Heart right ventricle (tissue), 16 donors: ENCODE results near the gene NIP7. TPM values are rescaled to one million over a fixed set of nuclear protein-coding genes. Genes with fewer than 3 reads are reported as not detected.
"Not testable (repeated sequence)": the region's sequence is repeated elsewhere in the genome, so short reads cannot be mapped to it uniquely, and the experiment has no call there.

Source experiments
- ATAC-seq, 8 donors: fragments of 200-7000 bp; cut with Tn5 transposase; one replicate each; pipeline ENCODE4 v1.9.1; 2020; ENCODE audit warnings: mild to moderate bottlenecking in 8 of 8, moderate library complexity in 8 of 8, moderate number of reproducible peaks in 1 of 8
- DNase-seq, 2 donors: peaks; one replicate each; pipeline ENCODE4 v3.0.0-alpha.2; 2020
- H3K27ac ChIP-seq, 10 donors: fragments of 200-600 bp; sonication (generic) in 2 of 10; one replicate each; pipeline versions ENCODE4 v1.5.0 to v1.8.0; 2020 to 2022; ENCODE audit warnings: mild to moderate bottlenecking in 3 of 10
- H3K27me3 ChIP-seq, 7 donors: fragments of 200-600 bp; one replicate each; pipeline ENCODE4 v1.8.0; 2021 to 2022; ENCODE audit warnings: mild to moderate bottlenecking in 2 of 7
- H3K36me3 ChIP-seq, 9 donors: fragments of 200-600 bp; sonication (generic) in 1 of 9; one replicate each; pipeline versions ENCODE4 v1.5.0 to v1.8.0; 2020 to 2022; ENCODE audit warnings: mild to moderate bottlenecking in 2 of 9
- H3K4me1 ChIP-seq, 9 donors: fragments of 200-600 bp; sonication (generic) in 1 of 9; one replicate each; pipeline versions ENCODE4 v1.5.0 to v1.8.0; 2020 to 2022; ENCODE audit warnings: mild to moderate bottlenecking in 4 of 9
- H3K4me3 ChIP-seq, 10 donors: fragments of 200-600 bp; sonication (generic) in 2 of 10; one replicate each; pipeline versions ENCODE4 v1.5.0 to v1.8.0; 2020 to 2022; ENCODE audit warnings: mild to moderate bottlenecking in 7 of 10, moderate library complexity in 2 of 10
- H3K9me3 ChIP-seq, 11 donors: fragments of 200-600 bp in 10 of 11; sonication (generic) in 2 of 11; one replicate each; pipeline versions ENCODE4 v1.5.0 to v1.8.0; 2013 to 2022; ENCODE audit warnings: mild to moderate bottlenecking in 2 of 11, control low read depth in 1 of 11, moderate library complexity in 1 of 11
- WGBS, 2 donors: extraction: QIAGEN DNeasy Blood & Tissue Kit; methylation state at CpG; one replicate each; pipeline ENCODE4 v1.1.7; 2013; ENCODE audit warnings: inconsistent platforms in 1 of 2; 5-methylcytosine and 5-hydroxymethylcytosine counted together
- intact Hi-C, 10 donors: fragments of 100-400 bp; cut with DNase I; formaldehyde crosslinking; loops; one replicate each; pipeline versions ENCODE4 v1.11.1 to v1.14.2; 2022
- polyA plus RNA-seq, 2 donors: library from polyadenylated mRNA; stranded (reverse); fragments of 200-250 nt; gene quantifications; one replicate each; pipeline ENCODE4 v1.2.3, GENCODE V29; 2013
- total RNA-seq, 10 donors: library from RNA; stranded (reverse); fragmentation: NEBNext Ultra II Directional in 3 of 10; extraction: Animal tissue kit (Norgen Biotek cat#: 25700) in 3 of 10; gene quantifications; one replicate each; pipeline versions ENCODE4 v1.2.1 to v1.2.4, GENCODE V29; 2021 to 2023
- TF ChIP-seq, protein P1 (sequence below), 9 donors: fragments of 200-600 bp; sonication (generic) in 2 of 9; IDR thresholded peaks; one replicate each; pipeline versions ENCODE4 v1.5.0 to v1.8.0; 2021 to 2022; ENCODE audit warnings: antibody characterized with exemption in 9 of 9, mild to moderate bottlenecking in 5 of 9, moderate library complexity in 1 of 9
- donor health status: Arrhythmogenic right ventricular cardiomyopathy.
- donor health status: ischemic (EF 13 %, LVEDD 7.1; RV severe dilation, severe dysfunction).
- donor health status: healthy with polysubstance abuse.
- donor health status: DM: no; HTN: yes; CAD: no.
- donor health status: DM: no; HTN: no; CAD: no.
- donor health status: ischemic (EF 25% LVEDD 6.9; RV normal size, moderate dysfunction).
- donor health status: ischemic (EF 25% LVEDD 5.7; RV mildly dilated, moderate dysfunction).
- donor health status: healthy.
- donor health status: DM: yes; HTN: yes; CAD: no.
- donor health status: Ischemic cardiomyopathy.
- donor health status: ischemic (EF 35%, LVEDD 5.7; RV mildly dilated, moderate dysfunction).
- donor health status: nonischemic (EF 11% LVEDD 7.7; RV severe dilation, severe dysfunction).
- donor health status: DM: yes; HTN: yes; CAD: no.
- donor health status: PGD.
- donor health status: ischemic (EF 29% LVEDD 5.4; RV normal size, mild dysfunction).
- donor health status: nonischemic (EF 23%, LVEDD 6.1; RV moderate dilation, normal function).

The NIP7 gene
- total and polyA plus RNA-seq, 12 donors: 6.1 to 15.8 (median 8.0) TPM

DNA sequence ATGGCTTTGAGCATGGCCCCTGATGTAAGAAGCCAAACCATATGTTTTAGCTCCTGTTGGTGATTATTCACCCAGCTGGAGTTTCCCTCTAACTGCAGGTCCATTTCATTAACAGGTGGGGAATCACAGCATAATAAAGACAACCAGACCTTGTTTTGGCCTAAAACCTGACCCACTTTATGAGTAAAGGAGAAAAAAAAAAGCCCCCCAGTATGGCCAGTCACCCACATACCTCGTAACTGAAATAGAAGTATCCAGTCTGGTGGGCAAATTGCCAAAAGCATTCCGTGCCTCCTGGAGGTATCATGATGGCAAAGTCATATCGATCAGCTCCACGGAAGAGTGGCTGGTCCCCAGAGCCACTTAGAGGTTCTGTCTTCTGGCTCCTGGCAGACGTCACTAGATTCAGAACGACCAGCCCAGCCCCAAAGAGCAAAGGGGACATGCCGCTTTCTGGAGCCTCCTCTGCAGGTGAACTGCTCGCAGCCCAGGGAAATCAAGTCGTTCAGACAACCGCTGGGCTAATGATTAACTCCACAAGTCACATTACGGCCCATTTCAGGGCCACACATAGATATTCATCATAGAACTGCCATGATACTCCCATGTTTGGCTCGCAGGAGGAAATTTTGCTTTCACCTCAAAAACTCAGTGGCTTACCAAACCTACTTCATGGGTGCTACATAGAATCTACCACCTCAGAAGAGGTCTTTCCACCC lies 11.9 kb downstream of the NIP7 start, which contains the start of gene TMED6:
Gene TMED6, minus strand, starts transcription at position 478 of the 719 bp plus-strand sequence. Its CDS starts 33 bp downstream, at position 445.
- no peak for ATAC-seq
- H3K27me3 ChIP-seq: no peaks in the 10 kb centered on the region
- DNase-seq: no peak
- intact Hi-C loops: no loop called here
- 85 to 86% methylated on average over 12 of the region's 12 CpGs for WGBS, 2 donors
- H3K9me3 ChIP-seq: no peaks in the 10 kb centered on the region
- no peak within 1 kb of the TSS for H3K4me3 ChIP-seq
- TF ChIP-seq, protein P1, sequence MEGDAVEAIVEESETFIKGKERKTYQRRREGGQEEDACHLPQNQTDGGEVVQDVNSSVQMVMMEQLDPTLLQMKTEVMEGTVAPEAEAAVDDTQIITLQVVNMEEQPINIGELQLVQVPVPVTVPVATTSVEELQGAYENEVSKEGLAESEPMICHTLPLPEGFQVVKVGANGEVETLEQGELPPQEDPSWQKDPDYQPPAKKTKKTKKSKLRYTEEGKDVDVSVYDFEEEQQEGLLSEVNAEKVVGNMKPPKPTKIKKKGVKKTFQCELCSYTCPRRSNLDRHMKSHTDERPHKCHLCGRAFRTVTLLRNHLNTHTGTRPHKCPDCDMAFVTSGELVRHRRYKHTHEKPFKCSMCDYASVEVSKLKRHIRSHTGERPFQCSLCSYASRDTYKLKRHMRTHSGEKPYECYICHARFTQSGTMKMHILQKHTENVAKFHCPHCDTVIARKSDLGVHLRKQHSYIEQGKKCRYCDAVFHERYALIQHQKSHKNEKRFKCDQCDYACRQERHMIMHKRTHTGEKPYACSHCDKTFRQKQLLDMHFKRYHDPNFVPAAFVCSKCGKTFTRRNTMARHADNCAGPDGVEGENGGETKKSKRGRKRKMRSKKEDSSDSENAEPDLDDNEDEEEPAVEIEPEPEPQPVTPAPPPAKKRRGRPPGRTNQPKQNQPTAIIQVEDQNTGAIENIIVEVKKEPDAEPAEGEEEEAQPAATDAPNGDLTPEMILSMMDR (IDR thresholded peaks at IDR 0.05): no peak
- H3K27ac ChIP-seq: no peak within 1 kb of the TSS
- peaks cover 0 to 6% (median 0%) of the 10 kb centered on the region in 9 donors for H3K4me1 ChIP-seq
- peaks cover 0 to 60% (median 9%) of the 10 kb centered on the region in 9 donors for H3K36me3 ChIP-seq

DNA sequence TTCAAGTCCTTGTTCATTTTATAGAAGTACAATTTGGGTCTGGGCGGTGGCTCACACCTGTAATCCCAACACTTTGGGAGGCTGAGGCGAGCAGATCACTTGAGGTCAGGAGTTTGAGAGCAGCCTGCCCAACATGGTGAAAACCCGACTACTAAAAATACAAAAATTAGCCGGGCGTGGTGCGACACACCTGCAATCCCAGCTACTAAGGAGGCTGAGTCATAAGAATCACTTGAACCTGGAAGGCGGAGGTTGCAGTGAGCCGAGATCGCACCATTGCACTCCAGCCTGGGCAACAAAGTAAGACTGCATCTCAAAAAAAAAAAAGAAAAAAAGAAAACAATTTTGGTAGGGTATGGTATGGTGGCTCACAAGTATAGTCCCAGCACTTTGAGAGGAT lies 20.5 kb downstream of the NIP7 start:
- peaks cover 0 to 70% (median 21%) of the 10 kb centered on the region in 9 donors for H3K36me3 ChIP-seq
- intact Hi-C loops, DNase-seq, H3K4me3 ChIP-seq, H3K27me3 ChIP-seq, ATAC-seq, H3K9me3 ChIP-seq, H3K27ac ChIP-seq: not testable (repeated sequence)
- peaks cover 0 to 12% (median 0%) of the 10 kb centered on the region in 9 donors for H3K4me1 ChIP-seq
- WGBS, 2 donors: 98% methylated on average over 9 of the region's 9 CpGs

DNA sequence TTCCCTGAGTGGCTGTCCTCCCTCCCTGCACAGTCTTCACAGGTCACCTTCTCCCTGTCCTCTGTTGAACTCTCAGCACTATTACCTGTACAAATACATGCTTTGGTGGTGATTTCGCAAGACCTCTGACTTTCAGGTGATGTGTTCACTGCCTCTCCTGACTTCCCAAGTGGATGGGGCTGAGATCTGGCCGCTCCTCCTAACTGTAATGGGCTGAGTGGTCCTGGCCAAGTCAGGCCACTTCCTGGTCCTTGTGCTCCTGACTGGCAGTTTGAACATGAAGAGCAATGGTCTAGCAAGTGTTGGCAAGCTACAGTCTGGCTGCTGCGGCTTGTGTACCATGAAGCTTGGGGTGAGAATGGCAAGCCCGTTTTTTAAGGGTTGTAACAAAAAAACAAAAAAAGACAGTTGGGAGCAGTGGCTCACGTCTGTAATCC lies 23.7 kb downstream of the NIP7 start:
- WGBS, 2 donors: 93 to 97% methylated on average over 5 of the region's 5 CpGs
- H3K36me3 ChIP-seq: peaks cover 0 to 79% (median 39%) of the 10 kb centered on the region in 9 donors
- H3K4me1 ChIP-seq: no peaks in the 10 kb centered on the region

DNA sequence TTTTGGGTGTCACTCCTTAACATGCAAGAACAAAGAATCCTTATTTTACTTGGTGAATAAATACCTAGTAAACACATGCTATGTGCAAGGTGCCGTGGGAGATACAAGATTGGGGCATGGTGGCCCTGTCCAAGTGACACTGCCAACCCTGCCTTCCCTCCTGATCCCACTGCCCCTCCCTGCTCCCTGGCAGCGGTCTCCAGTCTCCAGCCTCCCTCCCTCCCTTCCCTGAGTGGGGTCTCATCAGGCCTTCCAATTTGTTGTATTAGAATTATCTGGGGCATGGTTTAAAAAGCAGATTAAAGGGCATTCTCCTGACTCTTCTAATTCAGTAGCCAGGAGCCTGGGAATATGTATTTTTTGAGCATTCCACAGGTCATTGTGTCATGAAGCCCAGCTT lies 24.5 kb downstream of the NIP7 start:
- Histone ChIP-seq H3K36me3 (peaks cover 0 to 86% (median 44%) of the 10 kb centered on the region in 9 donors), H3K27ac (no peak overlapping the region), H3K4me3 (no peak overlapping the region), H3K27me3 (no peaks in the 10 kb centered on the region), H3K9me3 (no peaks in the 10 kb centered on the region), H3K4me1 (no peaks in the 10 kb centered on the region)
- intact Hi-C loops: no loop called here
- WGBS, 2 donors: 86 to 91% methylated on average over 2 of the region's 2 CpGs
- no peak for DNase-seq
- TF ChIP-seq, protein P1 (IDR thresholded peaks at IDR 0.05): no peak
- no peak for ATAC-seq

More for the DNA sequence above, 23.7 kb downstream of the NIP7 start:
- TF ChIP-seq, protein P1 (IDR thresholded peaks at IDR 0.05): no peak
- H3K4me3 ChIP-seq: no peak overlapping the region
- DNase-seq: no peak
- no peak for ATAC-seq
- intact Hi-C loops: no loop called here
- no peak overlapping the region for H3K27ac ChIP-seq
- no peaks in the 10 kb centered on the region for H3K9me3 ChIP-seq
- H3K27me3 ChIP-seq: no peaks in the 10 kb centered on the region

DNA sequence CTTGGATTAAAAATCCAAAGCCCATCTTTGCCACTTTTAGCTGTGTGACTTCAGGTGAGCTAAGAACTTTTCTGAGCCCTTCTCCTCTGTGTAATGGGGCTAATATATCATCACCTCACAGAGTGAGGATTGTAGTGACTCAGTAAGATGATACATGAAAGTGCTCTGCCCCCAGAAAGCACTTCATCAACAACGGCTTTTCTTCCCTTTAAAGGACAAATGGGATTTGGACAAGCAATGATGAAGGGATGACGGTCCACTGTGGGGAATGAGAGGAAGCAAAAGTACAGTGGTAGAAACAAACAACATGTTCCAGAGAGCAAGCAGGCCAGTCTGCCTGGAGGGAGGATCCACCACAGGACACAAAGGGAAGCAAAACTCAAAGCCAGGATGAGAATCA lies 26.3 kb downstream of the NIP7 start:
- Histone ChIP-seq H3K9me3 (no peaks in the 10 kb centered on the region), H3K4me3 (no peak overlapping the region), H3K27me3 (no peaks in the 10 kb centered on the region), H3K27ac (no peak overlapping the region), H3K4me1 (no peaks in the 10 kb centered on the region), H3K36me3 (peaks cover 0 to 92% (median 61%) of the 10 kb centered on the region in 9 donors)
- DNase-seq: no peak
- 90 to 91% methylated on average over 2 of the region's 2 CpGs for WGBS, 2 donors
- ATAC-seq: no peak
- TF ChIP-seq, protein P1 (IDR thresholded peaks at IDR 0.05): no peak
- intact Hi-C loops: no loop called here
